ENCODE measurements around the gene BRI3.

BRI3 gene, protein sequence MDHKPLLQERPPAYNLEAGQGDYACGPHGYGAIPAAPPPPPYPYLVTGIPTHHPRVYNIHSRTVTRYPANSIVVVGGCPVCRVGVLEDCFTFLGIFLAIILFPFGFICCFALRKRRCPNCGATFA

DNA sequence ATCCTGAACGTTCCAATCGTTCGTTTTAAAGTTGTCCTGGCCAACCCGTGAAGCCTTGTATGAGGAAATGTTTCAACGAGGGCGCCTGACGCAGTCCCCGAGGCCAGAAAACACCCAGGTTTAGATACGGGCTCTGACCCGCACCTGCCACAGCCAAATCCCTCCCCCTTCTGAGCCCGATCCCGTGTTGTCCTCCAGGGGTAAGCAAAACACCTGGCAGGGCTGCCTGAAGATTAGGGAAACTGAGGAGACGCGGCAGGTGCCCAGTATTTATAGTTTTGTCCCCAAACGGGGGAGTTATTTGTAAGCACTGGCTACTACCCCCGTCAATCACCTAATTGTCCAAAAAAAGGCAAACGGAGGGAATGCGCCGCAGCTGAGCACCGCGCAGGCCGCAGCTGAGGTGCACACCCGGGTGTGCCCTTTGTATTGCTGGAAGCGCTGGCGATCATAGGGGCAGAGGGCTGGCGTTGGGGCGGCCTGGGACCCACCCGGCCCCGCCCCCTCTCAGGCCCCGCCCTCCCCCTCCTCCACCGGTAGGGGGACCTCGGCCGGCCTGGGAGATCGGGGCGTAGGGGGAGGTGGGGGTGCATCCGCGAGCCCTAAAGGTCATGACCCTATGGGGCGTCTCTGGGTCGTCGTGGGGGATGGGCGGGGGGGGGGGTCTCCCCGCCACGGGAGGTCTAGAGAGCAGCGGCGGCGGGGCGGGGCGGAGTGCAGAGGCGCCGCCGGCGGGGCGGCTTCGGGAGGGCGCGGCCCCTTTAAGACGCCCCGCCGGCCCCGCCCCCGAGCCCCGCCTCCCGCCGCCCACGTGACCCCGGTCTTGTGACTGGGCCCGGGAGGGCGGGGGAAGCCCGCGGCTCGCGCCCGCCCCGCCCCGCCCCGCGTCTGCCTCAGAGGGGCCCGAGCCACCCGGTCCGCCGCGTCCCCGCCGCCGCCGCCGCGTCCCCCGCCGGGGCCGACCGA lies at the start of gene BRI3:
TSS of gene BRI3 (plus strand) at position 896 of the 966 bp plus-strand sequence. CDS start 110 bp downstream, outside the sequence.
- peak; percentile 89 for DNase-seq (ENCODE audit: low read depth)

DNA sequence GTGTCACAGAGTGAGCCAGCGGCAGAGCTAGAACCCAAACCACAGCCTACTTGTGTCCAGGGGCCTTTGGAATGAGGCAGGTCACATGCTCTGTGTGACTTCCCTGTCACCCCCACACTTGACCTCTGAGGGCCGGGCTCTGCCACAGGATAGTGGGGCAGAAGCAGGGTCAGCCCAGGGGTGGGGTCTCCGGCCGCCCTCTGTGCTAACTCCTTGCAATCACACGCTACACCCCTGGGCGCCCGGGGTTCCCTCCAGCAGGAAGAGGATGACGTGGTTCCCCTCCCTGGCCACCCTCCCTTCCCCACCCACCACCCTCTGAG lies 49.3 kb upstream of the BRI3 start:
- no peak for DNase-seq (ENCODE audit: low read depth)

DNA sequence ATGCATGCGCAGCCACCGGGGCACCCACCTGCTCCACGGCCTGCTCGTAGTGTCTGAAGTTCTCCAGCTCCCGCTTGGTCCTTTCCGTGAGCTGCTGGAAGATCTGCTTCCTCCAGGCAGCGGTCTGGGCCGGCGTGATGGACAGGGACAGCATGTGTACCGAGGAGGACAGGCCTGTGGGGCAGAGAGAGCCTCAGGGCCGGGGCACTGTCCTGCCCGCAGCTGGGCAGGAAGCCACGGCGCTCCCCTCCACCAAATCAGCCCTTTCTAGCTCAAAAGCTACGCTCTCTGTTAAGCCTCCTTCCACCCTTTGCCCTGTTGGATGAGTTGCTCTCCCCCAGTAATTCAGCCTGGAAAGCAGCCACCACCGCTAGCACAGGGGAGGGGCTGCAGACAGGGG lies 48.7 kb upstream of the BRI3 start:
- no peak for DNase-seq (ENCODE audit: low read depth)

DNA sequence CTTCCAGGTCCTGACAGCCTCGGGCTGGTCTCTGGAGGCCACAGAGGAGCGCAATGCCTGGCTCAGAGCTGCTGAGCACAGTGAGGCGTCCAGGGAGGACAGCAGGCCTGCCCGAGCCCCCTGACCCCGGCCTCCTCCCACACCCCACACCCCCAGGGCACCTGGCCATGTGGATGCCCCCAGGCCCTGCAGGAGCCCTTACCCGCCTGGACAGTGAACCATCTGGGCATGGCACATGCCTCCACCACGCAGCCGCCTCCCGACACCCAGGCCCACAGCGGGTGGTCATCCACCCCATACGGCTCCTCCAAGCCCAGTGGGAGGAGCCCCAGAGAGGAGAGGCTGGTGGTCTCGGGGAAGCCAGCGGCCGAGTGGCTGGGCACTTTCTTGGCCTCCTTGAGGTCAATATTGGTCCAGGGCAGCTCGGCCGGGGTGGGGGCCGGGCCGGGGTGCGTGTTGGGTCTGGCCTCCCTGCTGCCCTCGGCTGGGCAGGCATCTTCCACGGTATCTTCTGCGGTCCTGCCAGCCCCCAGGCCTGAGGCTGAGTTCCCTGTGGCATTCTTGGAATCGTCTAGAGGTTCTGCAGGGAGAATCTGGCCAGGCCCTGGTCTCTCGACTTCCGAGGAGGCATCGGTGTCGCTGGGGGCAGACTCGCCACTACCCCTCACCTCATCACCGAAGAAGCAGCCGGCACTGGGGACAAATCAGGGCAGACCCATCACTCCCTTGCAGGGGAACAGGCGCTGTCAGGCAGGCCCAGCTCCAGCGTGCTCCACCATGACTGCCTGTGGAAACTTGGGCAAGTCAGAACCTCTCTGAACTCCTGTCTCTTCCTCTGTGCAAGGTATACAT lies 48.0 kb upstream of the BRI3 start:
- no peak for DNase-seq (ENCODE audit: low read depth)

DNA sequence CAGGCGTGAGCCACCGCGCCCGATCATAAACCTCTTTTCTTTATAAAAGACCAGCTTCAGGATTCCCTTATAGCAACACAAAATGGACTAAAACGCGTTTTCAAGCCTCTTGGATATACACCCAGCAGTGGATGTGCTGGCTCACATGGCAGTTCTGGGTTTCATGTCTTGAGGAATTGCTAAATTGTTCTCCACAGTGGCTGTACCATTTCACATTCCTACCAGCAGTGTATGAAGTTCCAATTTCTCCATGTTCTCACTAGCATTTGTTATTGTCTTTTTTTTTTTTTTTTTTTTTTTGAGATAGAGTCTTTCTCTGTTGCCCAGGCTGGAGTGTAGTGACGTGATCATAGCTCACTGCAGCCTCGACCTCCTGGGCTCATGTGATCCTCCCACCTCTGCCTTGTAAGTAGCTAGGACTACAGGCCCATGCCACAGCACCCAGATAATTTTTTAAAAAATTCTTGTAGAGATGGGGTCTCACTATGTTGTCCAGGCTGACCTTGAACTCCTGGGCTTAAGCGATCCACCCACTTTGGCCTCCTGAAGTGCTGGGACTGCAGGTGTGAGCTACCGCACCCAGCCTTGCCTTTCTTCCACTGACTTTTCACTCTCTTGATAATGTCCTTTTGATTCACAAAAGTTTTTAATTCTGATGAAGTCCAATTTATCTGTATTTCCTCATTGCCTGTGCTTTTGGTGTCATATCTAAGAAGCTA lies 46.9 kb upstream of the BRI3 start:
- no peak for DNase-seq (ENCODE audit: low read depth)

DNA sequence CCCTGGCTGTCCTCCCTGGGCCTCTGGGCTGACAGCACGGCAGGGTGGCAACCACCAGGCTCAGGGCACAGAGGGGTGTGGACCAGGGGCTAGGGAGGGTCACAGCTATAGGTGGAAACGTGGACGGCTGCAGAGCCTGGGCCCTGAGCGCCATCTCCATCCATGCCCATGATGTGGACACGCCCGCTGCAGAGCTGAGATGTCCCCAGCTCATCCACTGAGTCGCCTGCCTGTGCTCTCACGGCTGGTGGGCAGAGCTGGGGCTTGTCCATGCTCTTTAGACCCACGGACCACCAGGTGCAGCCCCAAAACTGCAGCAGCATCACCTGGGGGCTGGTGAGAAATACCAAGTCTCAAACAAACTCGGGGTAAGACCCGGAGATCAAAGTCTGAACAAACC lies 45.6 kb upstream of the BRI3 start:
- no peak for DNase-seq (ENCODE audit: low read depth)

- DNase-seq (ENCODE audit: low read depth): no peak
Observed at GRCh38 chr7:98236355-98237185, 44.9 kb upstream of the BRI3 start.

DNA sequence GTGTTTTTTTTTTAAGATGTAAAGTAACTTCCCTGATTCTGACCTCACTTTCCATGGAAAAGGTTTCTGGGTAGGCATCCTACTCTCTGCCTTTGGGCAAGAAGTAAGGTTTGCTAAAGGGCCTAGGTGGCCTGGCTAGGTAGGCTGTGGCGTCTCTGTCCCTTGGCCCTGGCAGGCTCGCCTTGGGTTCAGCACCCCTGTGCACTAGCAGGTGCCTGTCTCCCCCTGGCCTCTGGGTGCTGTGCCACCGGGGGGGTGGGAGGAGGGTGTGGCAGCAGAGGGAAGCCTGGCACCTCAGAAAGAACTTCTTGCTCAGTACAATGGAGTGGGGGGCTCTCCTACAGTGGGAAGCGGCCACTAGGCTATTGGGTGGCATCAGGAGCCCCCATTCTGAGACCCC lies 43.4 kb upstream of the BRI3 start:
- DNase-seq (ENCODE audit: low read depth): no peak

- DNase-seq (ENCODE audit: low read depth): no peak
Observed at GRCh38 chr7:98238976-98239375, 42.5 kb upstream of the BRI3 start.

DNA sequence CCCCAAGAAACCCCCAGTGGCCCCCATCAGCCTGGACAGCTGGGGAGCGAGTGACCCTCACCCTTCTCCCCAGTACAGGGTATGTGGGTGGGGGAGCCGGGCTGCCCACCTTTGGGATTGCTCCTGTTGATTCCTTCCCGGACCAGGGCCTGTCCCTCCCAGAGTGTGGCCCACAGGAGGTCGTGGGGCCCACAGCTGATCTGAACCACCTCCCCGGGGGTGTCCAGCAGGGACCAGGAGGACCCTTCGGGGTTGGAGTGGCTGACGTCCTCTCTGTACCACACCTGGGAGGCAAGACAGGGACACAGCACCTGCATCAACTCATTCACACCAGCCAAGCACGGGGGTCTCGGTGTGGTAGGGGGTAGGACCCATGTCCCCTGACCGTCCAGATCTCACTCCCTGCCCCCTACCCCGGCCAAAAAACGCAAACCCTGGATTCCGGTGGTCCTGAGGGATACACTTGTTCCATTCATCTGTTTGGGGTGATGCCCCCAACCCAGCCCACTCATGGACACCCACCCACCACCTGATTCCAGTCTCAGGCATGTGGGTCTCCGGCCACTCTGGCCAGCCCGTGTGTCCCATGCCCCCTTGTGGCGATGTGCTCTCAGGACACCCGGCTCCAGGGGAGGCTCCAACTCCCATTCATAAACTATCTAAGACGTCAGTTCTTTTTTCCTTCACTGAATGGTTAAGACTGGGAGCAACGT lies 40.4 kb upstream of the BRI3 start:
- DNase-seq (ENCODE audit: low read depth): no peak

GRCh38 chr7:98241674-98242241 lies 39.7 kb upstream of the BRI3 start:
- no peak for DNase-seq (ENCODE audit: low read depth)

- DNase-seq (ENCODE audit: low read depth): no peak
Observed at GRCh38 chr7:98242342-98242741, 39.1 kb upstream of the BRI3 start.

DNA sequence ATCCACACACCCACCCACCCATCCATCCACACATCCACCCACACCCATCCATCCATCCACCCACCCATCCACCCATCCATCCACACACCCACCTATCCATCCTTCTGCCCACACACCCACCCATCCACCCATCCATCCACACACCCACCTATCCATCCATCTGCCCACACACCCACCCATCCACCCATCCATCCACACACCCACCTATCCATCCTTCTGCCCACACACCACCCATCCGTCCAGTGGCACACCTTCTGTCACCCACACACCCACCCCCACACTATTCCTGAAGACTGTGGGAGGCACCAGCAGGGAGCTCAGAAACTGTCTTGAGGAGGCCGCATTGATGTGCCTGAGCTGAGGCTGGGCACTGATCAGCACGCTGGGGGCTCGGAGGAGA lies 38.6 kb upstream of the BRI3 start:
- DNase-seq (ENCODE audit: low read depth): no peak

- DNase-seq (ENCODE audit: low read depth): no peak
Observed at GRCh38 chr7:98244871-98245270, 36.6 kb upstream of the BRI3 start.

DNA sequence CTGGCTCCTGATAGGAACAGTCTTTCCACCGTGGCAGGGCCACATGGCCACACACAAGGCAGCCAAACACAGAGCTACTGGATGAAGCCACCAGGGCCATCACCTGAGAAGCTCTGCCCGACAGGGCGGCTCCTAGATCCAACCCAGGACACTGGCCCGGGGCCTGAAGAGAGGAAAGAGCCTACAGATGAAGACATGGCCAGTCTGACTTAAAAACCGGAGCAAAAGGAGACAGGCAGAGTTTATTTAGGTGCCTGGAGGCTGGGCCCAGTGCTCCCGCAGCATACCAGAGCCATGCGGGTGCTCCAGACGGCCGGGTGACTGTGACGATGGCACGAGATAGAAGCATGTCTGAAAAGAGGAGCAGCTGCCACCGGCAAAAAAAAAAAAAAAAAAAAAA lies 33.3 kb upstream of the BRI3 start:
- no peak for DNase-seq (ENCODE audit: low read depth)

GRCh38 chr7:98249106-98249505 lies 32.4 kb upstream of the BRI3 start:
- no peak for DNase-seq (ENCODE audit: low read depth)

- peak; percentile 16 for DNase-seq (ENCODE audit: low read depth)
Observed at GRCh38 chr7:98250789-98251188, 30.7 kb upstream of the BRI3 start.

GRCh38 chr7:98251231-98251600 lies 30.3 kb upstream of the BRI3 start:
- DNase-seq (ENCODE audit: low read depth): peak; percentile 18

DNA sequence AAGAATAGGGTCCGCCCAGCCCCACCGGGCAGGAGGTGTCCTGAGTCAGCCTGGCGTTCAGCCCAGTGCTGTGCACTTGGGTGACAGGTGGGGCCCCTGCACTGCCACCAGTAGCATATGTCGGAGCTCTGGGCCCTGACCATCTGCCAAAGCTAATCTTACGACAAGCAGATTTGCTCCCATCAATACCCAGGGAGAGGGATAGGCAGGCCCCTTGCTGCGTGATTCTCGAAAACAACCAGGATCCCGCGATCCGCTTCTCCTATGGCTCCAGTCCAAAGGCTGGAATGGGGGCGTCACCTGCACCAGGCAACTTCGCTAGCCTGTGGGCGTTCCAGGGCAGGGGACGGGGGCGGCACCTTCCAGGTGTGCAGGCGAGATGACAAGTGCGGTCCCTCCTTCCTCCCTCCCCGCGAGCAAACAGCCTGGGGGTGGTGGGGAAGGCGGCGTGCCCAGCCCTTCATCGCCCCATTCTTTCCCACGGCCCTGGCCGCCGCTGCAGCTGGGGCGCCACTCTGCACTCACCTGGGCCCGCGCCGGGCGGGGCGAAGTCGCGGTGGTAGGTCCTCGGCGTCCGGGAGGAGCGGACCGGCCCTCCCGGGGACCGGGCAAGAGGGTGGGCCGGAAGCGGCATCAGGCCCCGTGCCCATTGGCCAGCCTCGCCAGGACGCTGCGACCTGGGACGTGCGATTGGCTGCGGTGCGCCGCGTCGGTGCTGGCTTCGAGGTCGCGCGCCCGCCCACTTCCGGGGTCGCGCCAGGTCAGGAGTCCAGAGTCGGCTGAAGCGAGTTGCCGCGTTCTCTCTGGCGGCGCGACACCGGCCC lies 29.7 kb upstream of the BRI3 start, which contains the start of gene TECPR1:
TSS of gene TECPR1 (minus strand) at position 632 of the 824 bp plus-strand sequence. CDS start 6,086 bp downstream, outside the sequence.
- peak; percentile 85 for DNase-seq (ENCODE audit: low read depth)
